Type B pancreatic cell (in vitro differentiated cells): ENCODE data around the gene SMNDC1. TPM values are rescaled to one million over a fixed set of nuclear protein-coding genes. Genes with fewer than 3 reads are reported as not detected.

Experiments
- DNase-seq: peaks from one replicate; pipeline ENCODE4 v3.0.0; 2021; ENCODE audit warnings: mixed read lengths; ENCODE audit not compliant: unreplicated experiment; ENCODE audit errors: extremely low spot score
- H3K27ac Mint-ChIP-seq: 2 replicates; pipeline ENCODE4 v1.8.0; 2021; ENCODE audit warnings: mild to moderate bottlenecking, mixed read lengths
- H3K27me3 Mint-ChIP-seq: 2 replicates; pipeline ENCODE4 v1.8.0; 2021; ENCODE audit warnings: mixed read lengths
- H3K36me3 Mint-ChIP-seq: 2 replicates; pipeline ENCODE4 v1.8.0; 2021; ENCODE audit warnings: mixed read lengths
- H3K4me1 Mint-ChIP-seq: one replicate; pipeline ENCODE4 v1.8.0; 2021; ENCODE audit warnings: mixed read lengths; ENCODE audit not compliant: unreplicated experiment
- H3K4me3 Mint-ChIP-seq: 2 replicates; pipeline ENCODE4 v1.8.0; 2021; ENCODE audit warnings: mild to moderate bottlenecking, mixed read lengths
- H3K9me3 Mint-ChIP-seq: 2 replicates; pipeline ENCODE4 v1.8.0; 2021; ENCODE audit warnings: mixed read lengths
- total RNA-seq: library from RNA; stranded (reverse); gene quantifications from 2 replicates; pipeline ENCODE4 v1.2.1, GENCODE V29; 2021; ENCODE audit warnings: low replicate concordance
- TF ChIP-seq, protein P1 (sequence below): fragments of 200-600 bp; sonication (generic); conservative IDR thresholded peaks from 2 replicates; pipeline ENCODE4 v1.5.0; 2021; ENCODE audit warnings: antibody characterized with exemption, mild to moderate bottlenecking

Gene SMNDC1
- total RNA-seq, 1 donor from 2014 or later, result 35.4 TPM

GRCh38 chr10:110268442-110268841 is 36.3 kb downstream of the SMNDC1 start:
- Mint-ChIP-seq H3K27ac (no peak overlapping the region), H3K9me3 (no peaks in the 10 kb centered on the region), H3K27me3 (no peaks in the 10 kb centered on the region), H3K4me3 (no peak overlapping the region), H3K36me3 (no peaks in the 10 kb centered on the region), H3K4me1 (peaks cover 22% of the 10 kb centered on the region)
- no peak for DNase-seq
- TF ChIP-seq, protein P1, sequence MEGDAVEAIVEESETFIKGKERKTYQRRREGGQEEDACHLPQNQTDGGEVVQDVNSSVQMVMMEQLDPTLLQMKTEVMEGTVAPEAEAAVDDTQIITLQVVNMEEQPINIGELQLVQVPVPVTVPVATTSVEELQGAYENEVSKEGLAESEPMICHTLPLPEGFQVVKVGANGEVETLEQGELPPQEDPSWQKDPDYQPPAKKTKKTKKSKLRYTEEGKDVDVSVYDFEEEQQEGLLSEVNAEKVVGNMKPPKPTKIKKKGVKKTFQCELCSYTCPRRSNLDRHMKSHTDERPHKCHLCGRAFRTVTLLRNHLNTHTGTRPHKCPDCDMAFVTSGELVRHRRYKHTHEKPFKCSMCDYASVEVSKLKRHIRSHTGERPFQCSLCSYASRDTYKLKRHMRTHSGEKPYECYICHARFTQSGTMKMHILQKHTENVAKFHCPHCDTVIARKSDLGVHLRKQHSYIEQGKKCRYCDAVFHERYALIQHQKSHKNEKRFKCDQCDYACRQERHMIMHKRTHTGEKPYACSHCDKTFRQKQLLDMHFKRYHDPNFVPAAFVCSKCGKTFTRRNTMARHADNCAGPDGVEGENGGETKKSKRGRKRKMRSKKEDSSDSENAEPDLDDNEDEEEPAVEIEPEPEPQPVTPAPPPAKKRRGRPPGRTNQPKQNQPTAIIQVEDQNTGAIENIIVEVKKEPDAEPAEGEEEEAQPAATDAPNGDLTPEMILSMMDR, result no peak

- no peak overlapping the region for H3K4me3 Mint-ChIP-seq
- TF ChIP-seq, protein P1, result no peak
- peaks cover 24% of the 10 kb centered on the region for H3K4me1 Mint-ChIP-seq
- H3K27ac Mint-ChIP-seq, result no peak overlapping the region
- H3K36me3 Mint-ChIP-seq, result no peaks in the 10 kb centered on the region
- H3K27me3 Mint-ChIP-seq, result no peaks in the 10 kb centered on the region
- no peak for DNase-seq
- H3K9me3 Mint-ChIP-seq, result no peaks in the 10 kb centered on the region
Observed at GRCh38 chr10:110267276-110267675, 37.4 kb downstream of the SMNDC1 start.

- no peak overlapping the region for H3K27ac Mint-ChIP-seq
- no peaks in the 10 kb centered on the region for H3K9me3 Mint-ChIP-seq
- H3K27me3 Mint-ChIP-seq, result no peaks in the 10 kb centered on the region
- TF ChIP-seq, protein P1, result no peak
- H3K36me3 Mint-ChIP-seq, result no peaks in the 10 kb centered on the region
- peaks cover 20% of the 10 kb centered on the region for H3K4me1 Mint-ChIP-seq
- no peak for DNase-seq
- no peak overlapping the region for H3K4me3 Mint-ChIP-seq
Observed at GRCh38 chr10:110265573-110266193, 39.0 kb downstream of the SMNDC1 start.

DNA sequence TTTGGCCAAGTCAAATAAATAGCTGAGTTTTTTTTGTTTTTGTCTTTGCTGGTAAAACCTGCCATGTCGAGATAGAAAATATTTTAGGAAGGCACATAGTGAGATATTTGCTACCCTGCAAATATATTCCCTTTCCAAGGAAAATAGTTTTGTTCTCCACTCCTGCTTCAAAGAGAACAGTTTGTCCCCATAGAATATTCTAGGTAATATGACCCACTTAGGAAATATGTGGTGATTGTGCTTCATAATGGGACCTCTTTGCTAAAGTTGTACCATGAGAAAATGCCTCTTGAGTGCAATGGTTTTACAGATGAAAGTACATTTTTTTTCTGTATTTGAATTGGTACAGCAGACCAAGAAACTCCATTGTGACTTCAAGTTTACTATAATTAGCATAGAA is 41.6 kb downstream of the SMNDC1 start:
- Mint-ChIP-seq H3K4me1 (peaks cover 7% of the 10 kb centered on the region), H3K9me3 (no peaks in the 10 kb centered on the region), H3K27ac (no peak overlapping the region), H3K36me3 (no peaks in the 10 kb centered on the region), H3K4me3 (no peak overlapping the region), H3K27me3 (no peaks in the 10 kb centered on the region)
- TF ChIP-seq, protein P1, result no peak
- no peak for DNase-seq

DNA sequence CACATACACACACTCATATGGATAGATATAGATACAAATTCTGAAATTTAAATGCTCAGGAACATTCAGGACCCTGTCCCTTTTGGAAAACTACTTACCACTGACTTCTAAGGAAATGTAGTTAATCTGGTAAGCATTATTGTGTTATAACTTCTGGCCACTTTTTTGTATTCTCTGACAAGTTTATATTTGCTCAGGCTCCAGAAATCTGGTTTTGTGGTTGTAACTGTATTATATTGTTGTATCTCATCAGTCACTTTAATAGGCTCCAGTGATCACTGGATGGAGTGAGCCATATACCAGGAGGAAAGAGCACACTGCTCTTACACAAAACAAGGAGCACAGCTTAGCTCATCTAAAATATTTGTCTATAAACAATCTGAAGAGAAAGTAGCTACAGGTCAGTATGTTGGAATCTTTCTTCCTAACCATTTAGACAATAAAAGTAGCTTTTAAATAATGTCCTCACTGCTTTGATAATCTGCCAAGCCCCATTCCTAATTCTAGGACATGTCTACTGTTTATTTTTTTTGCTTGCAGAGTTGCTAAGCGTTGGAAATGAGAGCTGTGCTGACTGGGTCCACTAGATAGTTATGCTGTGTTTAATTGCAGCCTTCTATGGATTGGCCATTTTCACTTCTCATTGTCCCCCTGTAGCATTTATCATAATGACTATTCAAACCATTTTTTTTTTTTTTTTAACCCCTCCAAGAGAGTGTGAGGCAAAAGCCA is 43.8 kb downstream of the SMNDC1 start:
- Mint-ChIP-seq H3K27ac (no peak overlapping the region), H3K4me1 (peaks cover 7% of the 10 kb centered on the region), H3K4me3 (no peak overlapping the region), H3K36me3 (peaks cover 5% of the 10 kb centered on the region), H3K27me3 (no peaks in the 10 kb centered on the region), H3K9me3 (no peaks in the 10 kb centered on the region)
- no peak for DNase-seq
- TF ChIP-seq, protein P1, result no peak
